Activated CD8-positive, alpha-beta memory T cell treated with anti-CD3 and anti-CD28 coated beads, Interleukin-2, amount 50 U/mL, for 48 hours (primary cell): ENCODE data around the gene TMC4.
A peak's percentile ranks its signal among the peaks of the same experiment; 100 is the strongest.

Experiments
- DNase-seq: peaks from one replicate; pipeline ENCODE4 v3.0.0-alpha.2; 2020

The TMC4 gene

DNA sequence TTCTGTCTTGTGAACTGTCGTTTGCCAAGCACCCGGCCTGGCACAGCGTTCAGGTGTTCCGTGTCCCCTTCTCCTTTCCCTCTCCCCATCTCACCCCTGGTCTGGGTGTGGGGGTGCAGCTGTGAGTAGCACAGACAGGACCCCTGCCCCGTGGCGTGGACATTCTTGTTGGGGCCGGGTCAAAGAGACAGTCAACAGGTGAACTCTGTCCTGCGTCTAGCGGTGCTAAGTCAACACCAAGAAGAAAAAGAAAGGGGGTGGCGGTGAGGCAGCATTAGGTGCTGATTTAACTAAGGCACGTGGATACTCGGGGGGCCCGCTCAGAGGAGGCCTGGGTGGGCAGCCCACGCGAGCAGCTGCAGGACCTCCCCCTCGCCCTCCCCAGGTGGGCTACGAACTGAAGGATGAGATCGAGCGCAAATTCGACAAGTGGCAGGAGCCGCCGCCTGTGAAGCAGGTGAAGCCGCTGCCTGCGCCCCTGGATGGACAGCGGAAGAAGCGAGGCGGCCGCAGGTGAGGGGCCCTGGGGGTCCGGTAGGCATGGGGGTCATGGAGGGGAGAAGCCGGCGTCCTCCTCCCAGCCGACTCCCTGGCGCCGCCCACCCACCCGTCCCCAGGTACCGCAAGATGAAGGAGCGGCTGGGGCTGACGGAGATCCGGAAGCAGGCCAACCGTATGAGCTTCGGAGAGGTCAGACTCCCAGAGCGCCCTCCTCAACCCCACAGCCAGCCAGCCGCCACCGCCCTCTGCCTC, 45.1 kb downstream of the TMC4 start:
- no peak for DNase-seq

GRCh38 chr19:54125713-54126112, 47.2 kb downstream of the TMC4 start:
- DNase-seq: no peak

DNA sequence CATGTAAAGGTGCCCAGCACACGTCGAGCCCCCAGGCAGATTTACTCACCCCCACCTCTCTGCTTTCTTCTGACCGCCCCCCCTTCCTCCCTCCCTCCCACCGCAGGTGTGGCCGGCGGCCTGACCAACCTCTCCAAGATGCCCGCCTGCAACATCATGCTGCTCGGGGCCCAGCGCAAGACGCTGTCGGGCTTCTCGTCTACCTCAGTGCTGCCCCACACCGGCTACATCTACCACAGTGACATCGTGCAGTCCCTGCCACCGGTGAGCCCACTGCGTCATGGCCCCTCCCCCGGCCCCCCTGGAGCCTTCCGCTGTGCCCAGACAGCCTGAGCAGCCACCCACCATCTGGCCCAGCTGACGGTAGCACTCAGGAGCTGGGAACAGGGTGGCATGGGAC, 48.6 kb downstream of the TMC4 start:
- DNase-seq: no peak

DNA sequence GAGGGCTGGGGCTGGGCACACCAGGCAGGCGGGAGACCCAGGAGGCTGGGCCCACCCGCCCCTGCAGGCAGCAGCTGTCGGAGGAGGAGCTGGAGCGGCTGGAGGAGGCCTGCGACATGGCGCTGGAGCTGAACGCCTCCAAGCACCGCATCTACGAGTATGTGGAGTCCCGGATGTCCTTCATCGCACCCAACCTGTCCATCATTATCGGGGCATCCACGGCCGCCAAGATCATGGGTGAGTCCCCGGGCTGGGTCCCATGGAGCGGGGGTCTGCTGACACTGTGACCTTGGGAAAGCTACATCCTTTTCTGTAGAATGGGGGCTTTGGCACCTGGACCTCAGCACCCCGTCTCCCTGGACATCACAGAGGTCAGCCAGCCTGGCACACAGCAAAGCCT, 49.3 kb downstream of the TMC4 start:
- DNase-seq: no peak

DNA sequence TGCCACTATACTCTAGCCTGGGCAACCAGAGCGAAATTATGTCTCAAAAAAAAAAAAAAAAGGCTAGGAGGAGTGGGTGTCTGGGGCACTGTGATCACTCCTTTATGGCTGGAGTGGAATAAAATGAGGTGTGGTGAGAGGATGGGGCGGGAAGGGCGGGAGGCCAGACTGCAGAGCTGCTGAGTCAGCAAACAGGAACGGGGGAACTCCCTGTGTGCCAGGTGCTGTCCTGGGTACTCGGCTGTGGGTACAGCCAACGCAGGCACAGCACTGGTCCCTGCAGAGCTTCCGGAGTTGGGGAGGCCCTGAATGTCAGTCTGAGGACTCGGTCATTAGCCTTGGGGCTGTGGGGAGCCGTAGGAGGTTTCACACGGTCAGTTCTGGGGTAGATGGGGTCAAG, 51.7 kb downstream of the TMC4 start:
- DNase-seq: no peak

- DNase-seq: peak; percentile 97
Observed at GRCh38 chr19:54115109-54116063, 57.6 kb downstream of the TMC4 start, which contains the start of the genes PRPF31 and TFPT. Gene PRPF31, plus strand, starts transcription at chr19:54115754. Its CDS starts 2,525 bp downstream, at chr19:54118279. Gene TFPT, minus strand, starts transcription at chr19:54115657. Its CDS starts 388 bp downstream, at chr19:54115269.

GRCh38 chr19:54114340-54115108, 58.4 kb downstream of the TMC4 start:
- peak; percentile 77 for DNase-seq
